GM19455 (cell line): ENCODE data around the gene GPATCH8.
"Not testable (repeated sequence)": the region's sequence is repeated elsewhere in the genome, so short reads cannot be mapped to it uniquely, and the experiment has no call there.

Source experiments
- ATAC-seq: cut with Tn5 transposase; IDR thresholded peaks from one replicate; pipeline ENCODE4 v1.9.1; 2021; ENCODE audit not compliant: unreplicated experiment

GPATCH8 gene

GRCh38 chr17:44503147-44504029 lies at the start of gene GPATCH8:
TSS of gene GPATCH8 (minus strand) at chr17:44503406. CDS start at chr17:44503370, 36 bp downstream.
- peak; percentile 84 for ATAC-seq

DNA sequence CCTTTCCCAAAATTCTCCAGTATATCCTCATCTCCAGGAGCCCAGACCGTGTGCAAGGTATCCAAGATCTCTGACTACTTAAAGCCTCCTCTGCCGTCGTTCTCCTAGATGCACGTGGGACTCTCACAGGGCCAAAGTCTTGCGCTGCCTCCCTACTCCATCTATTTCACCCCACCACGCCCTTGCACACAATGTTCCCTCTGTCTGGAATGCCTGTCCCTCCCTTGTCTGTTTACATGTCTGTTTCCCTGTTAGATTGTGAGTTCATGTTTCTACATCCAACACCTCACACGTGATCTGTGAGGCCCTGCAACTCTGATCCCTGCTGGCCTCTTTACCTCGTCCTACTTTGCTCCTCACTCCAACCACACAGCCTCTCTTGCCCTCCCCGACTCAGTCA lies 49.2 kb upstream of the GPATCH8 start:
- no peak for ATAC-seq

GRCh38 chr17:44549686-44550085 lies 46.5 kb upstream of the GPATCH8 start:
- ATAC-seq: no peak

- no peak for ATAC-seq
Measured at GRCh38 chr17:44548376-44549230, 45.4 kb upstream of the GPATCH8 start.

DNA sequence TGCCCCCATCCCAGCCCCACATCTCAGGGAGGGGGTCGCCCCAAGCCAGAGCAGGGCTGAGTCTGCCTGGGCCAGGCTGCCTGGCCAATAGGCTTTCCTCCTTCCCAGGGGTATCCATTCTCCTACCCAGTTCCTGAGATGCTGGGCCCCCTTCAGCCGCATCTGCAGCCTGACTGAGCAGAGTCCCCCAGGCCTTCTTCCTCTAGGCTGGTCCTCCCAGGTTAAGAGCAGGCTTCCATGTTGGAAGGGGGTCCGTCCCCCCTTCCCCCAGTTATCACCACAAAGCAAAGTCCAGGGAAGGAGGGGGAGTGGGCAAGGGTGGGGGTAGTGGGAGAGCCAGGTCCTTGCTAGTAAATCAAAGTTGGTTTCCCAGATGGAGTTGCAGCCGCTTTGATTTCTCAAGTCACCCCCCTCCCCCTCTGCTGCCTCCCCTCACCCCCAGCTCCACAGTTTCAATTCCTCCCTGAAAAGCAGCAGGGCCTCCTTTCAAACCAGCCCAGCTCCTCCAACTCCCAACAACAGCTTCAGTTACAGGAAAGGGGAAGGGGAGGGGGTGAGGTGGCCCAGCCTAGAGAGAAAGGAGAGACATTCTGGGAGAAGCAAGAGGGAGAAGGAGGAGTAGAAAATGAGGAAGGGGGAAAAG lies 44.5 kb upstream of the GPATCH8 start:
- no peak for ATAC-seq

DNA sequence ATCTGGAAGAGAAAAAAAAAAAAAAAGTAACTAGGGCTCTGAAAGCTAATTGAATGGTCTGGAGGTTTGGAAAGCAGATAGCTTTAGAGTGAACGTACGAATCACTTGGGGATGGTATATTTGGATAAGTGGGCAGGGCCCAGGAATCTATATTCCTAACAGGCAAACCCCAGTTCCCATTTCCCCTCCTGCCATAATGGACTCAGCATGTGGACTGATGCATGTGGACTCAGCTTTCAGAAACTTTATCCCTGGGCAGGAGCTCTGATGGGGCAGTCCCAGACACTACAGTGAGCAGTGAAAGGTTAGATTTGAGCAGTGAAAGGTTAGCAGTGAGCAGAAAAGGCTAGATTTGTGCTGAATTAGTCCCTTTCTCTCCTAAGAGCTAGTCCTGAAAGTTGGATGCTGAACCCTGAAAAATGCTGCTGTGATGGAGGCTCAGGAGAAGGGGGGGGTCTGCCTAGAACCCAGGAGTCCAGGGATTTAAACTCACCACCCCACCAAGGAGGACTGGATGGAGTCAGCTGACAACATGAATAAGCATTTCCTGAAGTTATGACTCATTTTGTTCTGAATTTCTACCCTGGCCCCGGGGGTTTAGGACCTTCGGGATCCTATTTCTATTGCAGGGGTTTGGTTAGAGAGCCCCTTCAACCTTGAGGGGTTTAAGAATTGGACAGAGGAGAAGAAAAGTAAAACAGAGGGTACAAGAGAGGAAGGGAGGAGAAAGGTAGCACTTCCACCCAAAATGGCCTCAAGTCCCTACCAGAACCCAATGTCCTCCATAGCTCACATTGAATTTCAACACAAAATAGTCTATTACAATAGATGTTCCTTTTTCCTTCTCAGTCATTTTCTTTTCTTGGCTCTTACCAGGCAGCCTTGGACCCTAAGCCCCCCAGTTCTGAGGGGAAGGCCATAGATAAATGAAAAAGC lies 43.7 kb upstream of the GPATCH8 start:
- no peak for ATAC-seq

- ATAC-seq: no peak
Measured at GRCh38 chr17:44543905-44544523, 40.8 kb upstream of the GPATCH8 start.

- no peak for ATAC-seq
Measured at GRCh38 chr17:44543213-44543904, 40.2 kb upstream of the GPATCH8 start.

- no peak for ATAC-seq
Measured at GRCh38 chr17:44541884-44542581, 38.8 kb upstream of the GPATCH8 start.

GRCh38 chr17:44540246-44541084 lies 37.3 kb upstream of the GPATCH8 start:
- ATAC-seq: no peak

- no peak for ATAC-seq
Measured at GRCh38 chr17:44539673-44540072, 36.5 kb upstream of the GPATCH8 start.

DNA sequence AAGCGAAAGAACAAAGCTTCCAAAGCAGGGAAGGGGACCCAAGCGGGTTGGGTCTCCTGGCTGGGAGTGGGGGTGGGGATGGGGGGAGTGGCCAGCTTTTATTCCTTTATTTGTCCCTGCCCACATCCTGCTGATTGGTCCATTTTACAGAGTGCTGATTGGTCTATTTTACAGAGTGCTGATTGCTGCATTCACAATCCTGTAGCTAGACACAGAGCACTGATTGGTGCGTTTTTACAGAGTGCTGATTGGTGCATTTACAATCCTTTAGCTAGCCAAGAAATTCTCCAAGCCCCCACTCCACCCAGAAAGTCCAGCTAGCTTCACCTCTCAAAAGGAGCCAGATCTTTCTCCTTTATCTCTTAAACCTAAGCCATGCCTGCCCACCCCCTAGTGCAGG lies 34.7 kb upstream of the GPATCH8 start:
- not testable (repeated sequence) for ATAC-seq

- ATAC-seq: no peak
Measured at GRCh38 chr17:44536090-44536953, 33.1 kb upstream of the GPATCH8 start.

DNA sequence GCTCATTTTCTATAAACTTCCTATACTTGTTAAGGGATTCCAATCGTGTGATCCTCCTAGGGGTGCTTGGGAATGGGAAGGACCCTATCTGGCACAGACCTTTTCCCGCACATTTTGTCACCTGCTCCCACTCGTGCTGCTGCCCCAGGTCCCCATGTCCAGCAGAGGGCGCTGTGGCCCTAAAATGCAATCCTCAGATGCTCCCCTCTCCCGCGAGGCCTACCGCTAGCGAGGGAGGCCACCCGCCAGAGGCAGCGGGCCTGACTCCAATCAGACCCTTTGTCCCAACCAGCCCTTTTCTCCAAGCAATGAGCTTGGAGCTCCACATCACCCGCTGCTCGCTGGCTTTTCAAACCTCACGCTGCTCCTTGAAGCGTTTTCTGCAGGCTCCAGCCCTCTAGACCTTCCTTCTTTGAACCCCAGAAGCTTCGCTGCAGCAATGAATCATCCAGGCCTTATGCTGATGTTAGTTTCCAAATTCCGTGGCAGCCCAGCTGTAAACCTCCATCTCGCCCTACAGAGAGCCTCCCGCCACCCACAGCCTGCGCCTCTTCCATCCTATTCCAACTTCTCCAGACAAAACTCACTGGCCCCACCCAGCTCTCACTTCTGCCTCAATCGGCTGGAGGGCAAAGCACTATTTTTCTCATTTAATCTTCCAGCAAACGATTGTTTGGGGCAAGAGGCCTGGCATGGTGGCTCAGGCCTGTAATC lies 30.5 kb upstream of the GPATCH8 start:
- ATAC-seq: no peak

DNA sequence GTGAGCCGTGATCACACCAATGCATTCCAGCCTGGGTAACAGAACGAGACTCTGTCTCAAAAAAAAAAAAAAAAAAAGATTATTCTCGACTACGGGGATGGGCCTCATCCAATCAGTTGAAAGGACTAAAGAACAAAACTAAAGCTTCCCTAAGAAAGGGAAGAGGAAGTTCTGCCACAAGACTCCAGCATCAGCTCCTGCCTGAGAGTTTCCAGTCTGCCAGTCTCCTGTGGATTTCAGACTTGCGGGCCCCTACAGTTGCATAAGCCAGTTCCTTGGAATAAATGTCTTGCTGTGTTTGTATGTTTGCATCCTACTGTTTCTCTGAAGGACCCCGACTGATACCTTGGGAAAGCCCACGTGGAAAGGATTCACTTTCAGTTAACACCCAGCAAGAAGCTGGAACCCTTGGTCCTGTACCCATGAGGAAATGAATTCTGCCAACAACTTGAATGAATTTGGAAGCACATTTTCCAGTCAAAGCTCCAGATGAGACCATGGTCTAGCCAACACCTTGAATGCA lies 27.8 kb upstream of the GPATCH8 start:
- no peak for ATAC-seq

- no peak for ATAC-seq
Measured at GRCh38 chr17:44529864-44530263, 26.7 kb upstream of the GPATCH8 start.
